Forelimb muscle (tissue), 1 donor: ENCODE measurements around the gene STIL. TPM values are rescaled to one million over a fixed set of nuclear protein-coding genes. Genes with fewer than 3 reads are reported as not detected.
"Not testable (repeated sequence)": the region's sequence is repeated elsewhere in the genome, so short reads cannot be mapped to it uniquely, and the experiment has no call there.

Experiments used
- DNase-seq: peaks from one replicate; pipeline ENCODE4 v3.0.0-alpha.2; 2013; ENCODE audit warnings: low read depth
- polyA plus RNA-seq: library from polyadenylated mRNA; unstranded; fragments of 120-200 nt; gene quantifications from one replicate; pipeline ENCODE4 v1.2.1, GENCODE V29; 2013; ENCODE audit not compliant: insufficient read length

Gene STIL
- polyA plus RNA-seq, 1 donor: 3.4 TPM

DNA sequence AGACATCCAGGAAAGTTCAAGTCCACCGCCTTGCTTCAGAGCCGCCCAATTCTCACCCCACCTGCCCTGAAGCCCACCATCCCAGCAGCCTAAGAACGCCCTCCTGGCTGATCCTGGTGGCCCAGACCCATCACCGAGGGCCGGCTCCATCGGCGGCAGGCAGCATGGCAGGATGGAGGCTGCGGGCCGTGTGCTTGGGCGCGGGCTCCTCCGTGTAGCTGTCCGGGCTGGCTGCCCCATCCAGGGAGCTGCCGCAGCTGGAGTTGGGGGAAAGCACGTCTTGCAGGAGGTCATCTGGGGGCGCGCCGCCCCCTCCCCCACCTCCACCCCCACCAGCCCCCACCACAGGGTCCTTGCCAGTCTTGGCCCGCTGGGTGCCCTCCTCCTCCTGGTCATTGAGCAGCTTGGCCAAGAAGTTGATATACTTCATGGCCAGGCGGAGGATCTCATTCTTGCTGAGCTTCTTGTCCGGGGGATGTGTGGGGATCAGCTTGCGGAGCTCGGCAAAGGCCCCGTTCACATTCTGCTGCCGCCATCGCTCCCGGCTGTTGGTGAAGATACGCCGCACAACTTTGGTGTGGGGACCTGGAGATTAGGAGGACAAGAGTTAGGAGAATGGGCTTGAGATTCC, 94.2 kb downstream of the STIL start:
- no peak for DNase-seq

DNA sequence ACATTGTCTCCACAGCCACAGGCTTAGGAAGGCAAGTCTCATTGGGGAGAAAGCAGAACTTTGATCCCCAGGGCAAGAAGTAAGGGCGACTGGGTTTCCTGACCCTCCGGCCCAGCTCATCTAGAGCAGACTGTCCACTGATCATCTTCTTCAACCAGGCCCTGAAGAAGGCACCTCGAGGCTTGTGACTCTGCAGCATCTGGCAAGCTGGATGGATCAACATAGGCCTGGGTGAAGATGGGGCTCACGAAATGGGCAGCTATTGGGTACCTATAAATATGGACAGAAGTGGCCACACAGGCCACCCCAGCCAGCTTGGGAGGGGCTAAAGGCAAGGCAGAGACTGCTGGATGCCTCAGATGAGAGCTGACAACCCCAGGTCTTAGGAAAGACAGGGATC, 94.9 kb downstream of the STIL start:
- no peak for DNase-seq

GRCh38 chr1:47216278-47217059, 97.5 kb downstream of the STIL start:
- DNase-seq: no peak

- no peak for DNase-seq
Observed at GRCh38 chr1:47215713-47216112, 98.2 kb downstream of the STIL start.

GRCh38 chr1:47214549-47214948, 99.4 kb downstream of the STIL start:
- no peak for DNase-seq

GRCh38 chr1:47213230-47213963, 100.5 kb downstream of the STIL start:
- no peak for DNase-seq

- no peak for DNase-seq
Observed at GRCh38 chr1:47212636-47213229, 101.2 kb downstream of the STIL start.

DNA sequence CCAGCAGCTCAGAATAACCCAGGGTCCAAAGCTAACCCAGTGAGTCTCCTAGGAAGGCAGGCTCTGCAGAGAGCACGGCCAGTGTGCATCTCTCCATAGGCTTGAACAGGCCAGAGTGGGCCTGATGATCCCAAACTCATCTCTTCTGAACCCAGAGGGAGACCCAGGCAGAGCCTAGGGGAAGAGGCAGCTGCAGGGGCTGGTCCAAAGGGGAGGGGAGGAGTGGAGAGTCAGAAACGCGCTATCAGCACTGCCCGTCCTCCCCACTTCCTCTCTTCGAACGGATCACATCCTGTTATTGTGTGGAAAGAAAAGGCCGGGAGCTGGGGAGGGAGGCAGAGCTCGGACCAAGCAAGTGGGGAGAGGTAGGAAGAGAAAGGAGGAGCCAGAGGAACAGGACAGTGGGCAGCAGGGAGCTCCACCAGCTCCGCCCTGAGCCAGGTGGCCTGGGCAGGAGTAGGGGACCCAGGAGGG, 102.1 kb downstream of the STIL start:
- DNase-seq: no peak

DNA sequence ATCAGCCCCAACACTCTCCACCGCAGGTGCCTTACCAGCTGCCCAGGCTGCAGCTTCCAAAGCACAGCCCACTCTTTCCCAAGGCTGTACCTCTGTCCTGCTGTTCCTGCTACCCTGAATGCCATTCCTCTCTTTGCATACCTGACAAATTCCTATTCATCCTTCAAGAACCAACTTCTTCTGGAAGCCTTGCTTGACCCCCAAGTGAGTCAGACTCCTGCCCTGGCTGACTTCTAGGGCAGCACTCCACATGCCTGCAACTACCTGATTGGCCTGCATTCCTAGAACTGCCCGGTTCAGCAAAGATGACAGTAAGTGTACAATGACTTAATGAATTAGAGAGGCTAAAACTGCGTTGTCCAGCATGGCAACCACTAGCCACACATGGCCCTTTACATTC, 103.3 kb downstream of the STIL start:
- no peak for DNase-seq

GRCh38 chr1:47209725-47210325, 104.1 kb downstream of the STIL start:
- DNase-seq: no peak

- no peak for DNase-seq
Observed at GRCh38 chr1:47209091-47209490, 104.9 kb downstream of the STIL start.

DNA sequence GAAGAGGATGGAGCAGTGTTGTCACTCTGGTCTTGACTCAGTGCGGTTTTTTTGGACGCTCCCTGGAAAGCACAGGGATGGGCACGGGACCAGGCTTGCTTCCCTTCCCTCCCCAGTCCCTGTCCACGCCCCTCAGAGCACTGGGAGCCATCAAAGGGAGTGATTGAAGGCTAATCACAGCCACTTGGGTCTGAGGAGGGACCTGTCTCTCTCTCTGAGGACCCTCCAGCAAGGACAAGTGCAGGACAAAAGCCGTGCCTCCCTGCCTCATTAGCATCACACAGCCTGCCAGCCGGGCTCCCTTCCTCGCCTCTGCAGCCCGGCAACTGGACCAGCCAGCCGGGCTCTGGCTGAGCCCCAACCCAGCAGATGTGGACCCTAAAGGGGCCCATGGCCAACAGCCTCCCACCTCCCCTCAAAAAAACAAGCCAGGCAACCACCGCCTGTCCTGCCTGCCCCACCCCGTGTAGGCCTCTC, 105.5 kb downstream of the STIL start:
- DNase-seq: no peak

- no peak for DNase-seq
Observed at GRCh38 chr1:47207803-47208373, 106.1 kb downstream of the STIL start.

DNA sequence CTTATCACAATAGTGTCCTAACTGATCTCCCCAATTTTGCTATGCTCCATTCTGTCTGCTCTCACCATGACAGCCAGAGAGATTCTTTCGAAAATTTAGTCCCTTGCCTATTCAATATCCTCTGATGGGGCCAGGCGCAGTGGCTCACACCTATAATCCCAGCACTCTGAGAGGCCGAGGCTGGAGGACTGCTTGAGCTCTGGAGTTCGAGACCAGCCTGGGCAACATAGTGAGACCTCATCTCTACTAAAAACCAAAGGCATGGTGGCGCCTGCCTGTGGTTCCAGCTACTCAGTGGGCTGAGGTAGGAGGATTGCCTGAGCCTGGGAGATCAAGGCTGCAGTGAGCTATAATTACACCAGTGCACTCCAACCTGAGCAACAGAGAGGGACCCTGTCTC, 108.0 kb downstream of the STIL start:
- no peak for DNase-seq

DNA sequence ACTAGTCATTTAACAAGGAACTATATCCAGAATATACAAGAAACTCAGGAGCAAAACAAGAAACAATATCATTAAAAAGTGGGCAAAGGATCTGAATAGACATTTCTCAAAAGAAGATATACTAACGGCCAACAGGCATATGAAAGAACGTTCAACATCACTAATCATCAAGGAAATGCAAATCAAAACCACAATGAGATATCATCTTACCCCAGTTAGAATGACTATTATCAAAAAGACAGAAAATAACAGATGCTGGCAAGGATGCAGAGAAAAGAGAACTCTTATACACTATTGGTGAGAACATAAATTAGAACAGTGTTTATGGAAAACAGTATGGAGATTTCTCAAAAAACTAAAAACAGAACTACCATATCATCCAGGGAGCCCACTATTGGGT, 110.4 kb downstream of the STIL start:
- DNase-seq: not testable (repeated sequence)

- DNase-seq: no peak
Observed at GRCh38 chr1:47201179-47201578, 112.8 kb downstream of the STIL start.

Other genes starting within 250 kb of the STIL start
- 0.27 TPM for gene CYP4Z1, start 246.9 kb downstream of the STIL start, polyA plus RNA-seq
- gene CYP4A22, start 176.7 kb downstream of the STIL start, polyA plus RNA-seq: 0.09 TPM
- not detected for gene PDZK1IP1, start 124.1 kb downstream of the STIL start, polyA plus RNA-seq
- gene TAL1, start 81.9 kb downstream of the STIL start, polyA plus RNA-seq: 3.3 TPM
- gene CMPK1, start 19.6 kb upstream of the STIL start, polyA plus RNA-seq: 67.8 TPM
- gene FOXE3, start 102.1 kb upstream of the STIL start, polyA plus RNA-seq: 0.06 TPM
- 0.20 TPM for gene FOXD2, start 123.9 kb upstream of the STIL start, polyA plus RNA-seq